HepG2 (cell line): ENCODE results near the gene IFI35. TPM values are rescaled to one million over a fixed set of nuclear protein-coding genes. Genes with fewer than 3 reads are reported as not detected.

Experiments used
- ATRX ChIP-seq: sonication (generic); formaldehyde crosslinking; IDR thresholded peaks from 2 replicates; pipeline ENCODE4 v1.4.0; 2020; ENCODE audit warnings: missing genetic modification reagents, borderline replicate concordance
- HES4 ChIP-seq: sonication (generic); formaldehyde crosslinking; IDR thresholded peaks from 2 replicates; pipeline ENCODE4 v1.9.0; 2021; ENCODE audit warnings: mild to moderate bottlenecking, missing genetic modification reagents, borderline replicate concordance
- KAT8 ChIP-seq: IDR thresholded peaks from 2 replicates; pipeline ENCODE4 v1.6.1; 2016; ENCODE audit warnings: missing genetic modification reagents, missing compliant biosample characterization
- NFATC3 ChIP-seq: sonication (generic); formaldehyde crosslinking; IDR thresholded peaks from 2 replicates; pipeline ENCODE4 v1.5.1; 2020; ENCODE audit warnings: mild to moderate bottlenecking, missing genetic modification reagents
- PRMT3 ChIP-seq: sonication (generic); formaldehyde crosslinking; IDR thresholded peaks from 2 replicates; pipeline ENCODE4 v1.8.1; 2022; ENCODE audit warnings: low read depth, mild to moderate bottlenecking, moderate library complexity, missing genetic modification reagents, borderline replicate concordance
- RNF2 ChIP-seq: fragments of 450-650 bp; conservative IDR thresholded peaks from 2 replicates; pipeline ENCODE4 v1.6.1; 2016; ENCODE audit warnings: low read depth
- SMAD1 ChIP-seq: sonication (generic); formaldehyde crosslinking; IDR thresholded peaks from 2 replicates; pipeline ENCODE4 v1.4.0; 2020; ENCODE audit warnings: missing genetic modification reagents, low read depth, mild to moderate bottlenecking, borderline replicate concordance
- SOX5 ChIP-seq: IDR thresholded peaks from 2 replicates; pipeline ENCODE4 v1.6.1; 2016; ENCODE audit warnings: borderline replicate concordance
- SRY ChIP-seq: sonication (generic); formaldehyde crosslinking; IDR thresholded peaks from 2 replicates; pipeline ENCODE4 v1.8.0; 2022; ENCODE audit warnings: mild to moderate bottlenecking, missing genetic modification reagents
- ZNF24 ChIP-seq: fragments of 450-650 bp; IDR thresholded peaks from 2 replicates; pipeline ENCODE4 v1.6.1; 2017; ENCODE audit warnings: antibody characterized with exemption, mild to moderate bottlenecking
- ZNF251 ChIP-seq: sonication (generic); formaldehyde crosslinking; IDR thresholded peaks from 2 replicates; pipeline ENCODE4 v1.9.0; 2021; ENCODE audit warnings: mild to moderate bottlenecking, missing genetic modification reagents
- ZNF317 ChIP-seq: sonication (generic); formaldehyde crosslinking; IDR thresholded peaks from 2 replicates; pipeline ENCODE4 v1.5.0; 2020; ENCODE audit warnings: mild to moderate bottlenecking, missing genetic modification reagents
- ZNF563 ChIP-seq: sonication (generic); formaldehyde crosslinking; IDR thresholded peaks from 2 replicates; pipeline ENCODE4 v1.8.0; 2022; ENCODE audit warnings: mild to moderate bottlenecking, moderate library complexity, missing genetic modification reagents
- ZNF737 ChIP-seq: sonication (generic); formaldehyde crosslinking; IDR thresholded peaks from 2 replicates; pipeline ENCODE4 v1.5.0; 2020; ENCODE audit warnings: missing genetic modification reagents, mild to moderate bottlenecking, borderline replicate concordance
- ZNF790 ChIP-seq: sonication (generic); formaldehyde crosslinking; IDR thresholded peaks from 2 replicates; pipeline ENCODE4 v1.8.0; 2022; ENCODE audit warnings: missing genetic modification reagents, mild to moderate bottlenecking, borderline replicate concordance
- ZNF879 ChIP-seq: sonication (generic); formaldehyde crosslinking; IDR thresholded peaks from 2 replicates; pipeline ENCODE4 v1.8.1; 2023; ENCODE audit warnings: missing genetic modification reagents
- polyA plus RNA-seq, 8 experiments: library from polyadenylated mRNA; depleted of rRNA in 3 of 8; stranded (reverse) in 7 of 8; unstranded in 1 of 8; fragments of >200 nt; fragmentation: Illumina TruSeq in 4 of 8; extraction: Trizol in 4 of 8; gene quantifications; 2 replicates each; pipeline versions ENCODE4 v1.2.1 to v1.2.3, GENCODE V29; 2011 to 2016; ENCODE audit warnings: low read depth in 4 of 8, missing spikeins in 1 of 8, mixed read lengths in 1 of 8; ENCODE audit not compliant: insufficient read depth in 1 of 8
- total RNA-seq, 5 experiments: library from RNA; depleted of rRNA; stranded (reverse); fragments of >200 nt; fragmentation: Illumina TruSeq; extraction: Trizol; gene quantifications; 2 replicates each; pipeline ENCODE4 v1.2.3, GENCODE V29; 2016; ENCODE audit warnings: low read depth in 1 of 5
- TF ChIP-seq, protein P1 (sequence below): sonication (generic); formaldehyde crosslinking; IDR thresholded peaks from 2 replicates; pipeline ENCODE4 v1.4.0; 2020; ENCODE audit warnings: mild to moderate bottlenecking, missing genetic modification reagents, borderline replicate concordance
- TF ChIP-seq, protein P2 (sequence below): IDR thresholded peaks from 2 replicates; pipeline ENCODE4 v1.6.1; 2016; ENCODE audit warnings: missing compliant biosample characterization, missing genetic modification reagents, borderline replicate concordance
- TF ChIP-seq, protein P3 (sequence below): IDR thresholded peaks from 2 replicates; pipeline ENCODE4 v1.6.1; 2012; ENCODE audit warnings: low read depth, low read length, improper control_type of control experiment
- TF ChIP-seq, protein P4 (sequence below): sonication (generic); formaldehyde crosslinking; IDR thresholded peaks from 2 replicates; pipeline ENCODE4 v1.4.0; 2020; ENCODE audit warnings: mild to moderate bottlenecking, missing genetic modification reagents

IFI35 gene
- total and polyA plus RNA-seq, 2 of the 13 experiments (the other 11 are each of a cell fraction or from before 2014, with no cell fraction given), result 28.9 to 38.1 TPM

DNA sequence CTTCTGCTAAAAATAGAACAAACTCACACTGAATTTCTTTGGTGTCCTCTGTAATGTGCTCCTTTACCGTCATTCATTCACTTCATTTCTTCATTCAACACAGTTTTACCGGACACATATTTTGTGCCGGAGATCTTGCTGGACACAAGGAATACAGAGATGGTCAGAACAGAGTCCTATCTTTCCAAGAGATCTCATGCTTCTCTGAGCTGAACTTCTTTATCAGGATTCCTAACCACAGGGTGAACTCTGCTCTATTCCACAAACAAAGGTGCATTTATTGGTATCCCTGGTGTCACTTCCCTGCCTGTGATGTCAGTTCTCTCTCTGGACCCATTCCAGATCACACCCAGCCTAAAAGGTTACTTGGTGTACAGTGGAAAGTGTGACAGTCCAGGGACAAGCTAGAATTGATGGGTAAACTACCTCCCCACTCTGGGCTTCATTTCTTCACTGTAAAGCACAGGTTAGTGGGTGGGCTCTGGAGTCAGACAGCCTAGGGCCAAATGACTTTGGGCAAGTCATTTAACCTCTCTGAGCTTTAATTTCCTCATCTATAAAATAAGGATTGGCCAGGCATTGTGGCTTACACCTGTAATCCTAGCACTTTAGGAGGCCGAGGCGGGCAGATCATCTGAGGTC lies 4.2 kb downstream of the IFI35 start (continued):
- TF ChIP-seq PRMT3 (CRISPR knock-in tag) (no peak), SRY (CRISPR knock-in tag) (no peak), KAT8 (peak; percentile 64; the same call in 1 of the 2 replicates), ZNF251 (CRISPR knock-in tag) (no peak), ZNF563 (CRISPR knock-in tag) (no peak), ATRX (no peak), ZNF317 (CRISPR knock-in tag) (no peak), SMAD1 (CRISPR knock-in tag) (no peak), ZNF737 (CRISPR knock-in tag) (no peak), ZNF790 (CRISPR knock-in tag) (no peak), SOX5 (CRISPR knock-in tag) (peak; percentile 88), NFATC3 (CRISPR knock-in tag) (no peak), RNF2 (no peak), HES4 (CRISPR knock-in tag) (no peak), ZNF24 (peak; percentile 96), ZNF879 (CRISPR knock-in tag) (no peak)
- TF ChIP-seq, protein P1, sequence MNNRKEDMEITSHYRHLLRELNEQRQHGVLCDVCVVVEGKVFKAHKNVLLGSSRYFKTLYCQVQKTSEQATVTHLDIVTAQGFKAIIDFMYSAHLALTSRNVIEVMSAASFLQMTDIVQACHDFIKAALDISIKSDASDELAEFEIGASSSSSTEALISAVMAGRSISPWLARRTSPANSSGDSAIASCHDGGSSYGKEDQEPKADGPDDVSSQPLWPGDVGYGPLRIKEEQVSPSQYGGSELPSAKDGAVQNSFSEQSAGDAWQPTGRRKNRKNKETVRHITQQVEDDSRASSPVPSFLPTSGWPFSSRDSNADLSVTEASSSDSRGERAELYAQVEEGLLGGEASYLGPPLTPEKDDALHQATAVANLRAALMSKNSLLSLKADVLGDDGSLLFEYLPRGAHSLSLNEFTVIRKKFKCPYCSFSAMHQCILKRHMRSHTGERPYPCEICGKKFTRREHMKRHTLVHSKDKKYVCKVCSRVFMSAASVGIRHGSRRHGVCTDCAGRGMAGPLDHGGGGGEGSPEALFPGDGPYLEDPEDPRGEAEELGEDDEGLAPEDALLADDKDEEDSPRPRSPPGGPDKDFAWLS (CRISPR knock-in tag), result no peak
- TF ChIP-seq, protein P2, sequence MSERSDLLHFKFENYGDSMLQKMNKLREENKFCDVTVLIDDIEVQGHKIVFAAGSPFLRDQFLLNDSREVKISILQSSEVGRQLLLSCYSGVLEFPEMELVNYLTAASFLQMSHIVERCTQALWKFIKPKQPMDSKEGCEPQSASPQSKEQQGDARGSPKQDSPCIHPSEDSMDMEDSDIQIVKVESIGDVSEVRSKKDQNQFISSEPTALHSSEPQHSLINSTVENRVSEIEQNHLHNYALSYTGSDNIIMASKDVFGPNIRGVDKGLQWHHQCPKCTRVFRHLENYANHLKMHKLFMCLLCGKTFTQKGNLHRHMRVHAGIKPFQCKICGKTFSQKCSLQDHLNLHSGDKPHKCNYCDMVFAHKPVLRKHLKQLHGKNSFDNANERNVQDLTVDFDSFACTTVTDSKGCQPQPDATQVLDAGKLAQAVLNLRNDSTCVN (CRISPR knock-in tag), result peak; percentile 99
- TF ChIP-seq, protein P3, sequence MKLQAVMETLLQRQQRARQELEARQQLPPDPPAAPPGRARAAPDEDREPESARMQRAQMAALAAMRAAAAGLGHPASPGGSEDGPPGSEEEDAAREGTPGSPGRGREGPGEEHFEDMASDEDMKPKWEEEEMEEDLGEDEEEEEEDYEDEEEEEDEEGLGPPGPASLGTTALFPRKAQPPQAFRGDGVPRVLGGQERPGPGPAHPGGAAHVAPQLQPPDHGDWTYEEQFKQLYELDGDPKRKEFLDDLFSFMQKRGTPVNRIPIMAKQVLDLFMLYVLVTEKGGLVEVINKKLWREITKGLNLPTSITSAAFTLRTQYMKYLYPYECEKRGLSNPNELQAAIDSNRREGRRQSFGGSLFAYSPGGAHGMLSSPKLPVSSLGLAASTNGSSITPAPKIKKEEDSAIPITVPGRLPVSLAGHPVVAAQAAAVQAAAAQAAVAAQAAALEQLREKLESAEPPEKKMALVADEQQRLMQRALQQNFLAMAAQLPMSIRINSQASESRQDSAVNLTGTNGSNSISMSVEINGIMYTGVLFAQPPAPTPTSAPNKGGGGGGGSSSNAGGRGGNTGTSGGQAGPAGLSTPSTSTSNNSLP, result peak; percentile 92
- TF ChIP-seq, protein P4, sequence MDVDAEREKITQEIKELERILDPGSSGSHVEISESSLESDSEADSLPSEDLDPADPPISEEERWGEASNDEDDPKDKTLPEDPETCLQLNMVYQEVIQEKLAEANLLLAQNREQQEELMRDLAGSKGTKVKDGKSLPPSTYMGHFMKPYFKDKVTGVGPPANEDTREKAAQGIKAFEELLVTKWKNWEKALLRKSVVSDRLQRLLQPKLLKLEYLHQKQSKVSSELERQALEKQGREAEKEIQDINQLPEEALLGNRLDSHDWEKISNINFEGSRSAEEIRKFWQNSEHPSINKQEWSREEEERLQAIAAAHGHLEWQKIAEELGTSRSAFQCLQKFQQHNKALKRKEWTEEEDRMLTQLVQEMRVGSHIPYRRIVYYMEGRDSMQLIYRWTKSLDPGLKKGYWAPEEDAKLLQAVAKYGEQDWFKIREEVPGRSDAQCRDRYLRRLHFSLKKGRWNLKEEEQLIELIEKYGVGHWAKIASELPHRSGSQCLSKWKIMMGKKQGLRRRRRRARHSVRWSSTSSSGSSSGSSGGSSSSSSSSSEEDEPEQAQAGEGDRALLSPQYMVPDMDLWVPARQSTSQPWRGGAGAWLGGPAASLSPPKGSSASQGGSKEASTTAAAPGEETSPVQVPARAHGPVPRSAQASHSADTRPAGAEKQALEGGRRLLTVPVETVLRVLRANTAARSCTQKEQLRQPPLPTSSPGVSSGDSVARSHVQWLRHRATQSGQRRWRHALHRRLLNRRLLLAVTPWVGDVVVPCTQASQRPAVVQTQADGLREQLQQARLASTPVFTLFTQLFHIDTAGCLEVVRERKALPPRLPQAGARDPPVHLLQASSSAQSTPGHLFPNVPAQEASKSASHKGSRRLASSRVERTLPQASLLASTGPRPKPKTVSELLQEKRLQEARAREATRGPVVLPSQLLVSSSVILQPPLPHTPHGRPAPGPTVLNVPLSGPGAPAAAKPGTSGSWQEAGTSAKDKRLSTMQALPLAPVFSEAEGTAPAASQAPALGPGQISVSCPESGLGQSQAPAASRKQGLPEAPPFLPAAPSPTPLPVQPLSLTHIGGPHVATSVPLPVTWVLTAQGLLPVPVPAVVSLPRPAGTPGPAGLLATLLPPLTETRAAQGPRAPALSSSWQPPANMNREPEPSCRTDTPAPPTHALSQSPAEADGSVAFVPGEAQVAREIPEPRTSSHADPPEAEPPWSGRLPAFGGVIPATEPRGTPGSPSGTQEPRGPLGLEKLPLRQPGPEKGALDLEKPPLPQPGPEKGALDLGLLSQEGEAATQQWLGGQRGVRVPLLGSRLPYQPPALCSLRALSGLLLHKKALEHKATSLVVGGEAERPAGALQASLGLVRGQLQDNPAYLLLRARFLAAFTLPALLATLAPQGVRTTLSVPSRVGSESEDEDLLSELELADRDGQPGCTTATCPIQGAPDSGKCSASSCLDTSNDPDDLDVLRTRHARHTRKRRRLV (CRISPR knock-in tag), result peak; percentile 84
